ENCODE measurements around the gene FEM1C. TPM values are rescaled to one million over a fixed set of nuclear protein-coding genes. Genes with fewer than 3 reads are reported as not detected.

FEM1C gene
- total RNA-seq, 4 donors from 2014 or later: 24.3 to 59.8 (median 34.0) TPM

- no peak for TF ChIP-seq CTCF (IDR thresholded peaks at IDR 0.05; ENCODE audit: low read depth)
Measured at GRCh38 chr5:115532517-115532916, 12.1 kb downstream of the FEM1C start.

- TF ChIP-seq CTCF (IDR thresholded peaks at IDR 0.05; ENCODE audit: low read depth): no peak
Measured at GRCh38 chr5:115531787-115532367, 12.7 kb downstream of the FEM1C start.

GRCh38 chr5:115531380-115531779, 13.2 kb downstream of the FEM1C start:
- TF ChIP-seq CTCF (IDR thresholded peaks at IDR 0.05; ENCODE audit: low read depth): no peak

GRCh38 chr5:115530426-115530825, 14.1 kb downstream of the FEM1C start:
- TF ChIP-seq CTCF (IDR thresholded peaks at IDR 0.05; ENCODE audit: low read depth): no peak

GRCh38 chr5:115526604-115527003, 18.0 kb downstream of the FEM1C start:
- no peak for TF ChIP-seq CTCF (IDR thresholded peaks at IDR 0.05; ENCODE audit: low read depth)

DNA sequence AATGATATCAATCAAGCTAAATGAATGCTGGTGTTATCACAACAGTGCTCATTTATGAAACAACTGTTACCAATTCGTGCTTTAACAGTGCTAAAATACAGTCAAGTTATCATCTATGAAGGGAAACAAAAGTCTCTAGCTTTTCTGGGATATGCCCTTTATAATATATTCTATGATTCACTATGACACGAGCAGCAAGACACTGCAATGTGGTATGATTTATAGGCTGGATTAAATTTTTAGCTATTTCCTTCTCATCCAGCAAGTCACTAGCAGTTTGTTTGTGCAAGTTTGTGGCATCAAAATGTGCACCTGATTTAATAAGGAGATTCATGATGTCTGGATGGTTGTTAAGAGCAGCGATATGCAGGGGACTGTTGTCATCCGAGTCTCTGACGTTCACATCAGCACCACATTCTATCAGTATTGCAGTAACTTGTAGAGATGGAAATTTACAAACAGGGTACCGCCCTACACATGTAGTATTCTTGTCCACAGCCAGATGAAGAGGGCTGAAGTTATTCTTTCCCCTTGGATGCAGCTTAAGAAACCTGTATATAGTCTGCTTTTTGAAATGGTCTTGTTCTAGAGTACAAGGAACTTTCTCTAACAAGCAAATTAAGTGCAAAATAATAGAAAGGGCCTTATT, 20.3 kb downstream of the FEM1C start:
- TF ChIP-seq CTCF (IDR thresholded peaks at IDR 0.05; ENCODE audit: low read depth): no peak

GRCh38 chr5:115522832-115523403, 21.7 kb downstream of the FEM1C start:
- TF ChIP-seq CTCF (IDR thresholded peaks at IDR 0.05; ENCODE audit: low read depth): no peak

Measured in subcutaneous adipose tissue (tissue), 4 donors.